ENCODE results near the gene HELQ. TPM values are rescaled to one million over a fixed set of nuclear protein-coding genes. Genes with fewer than 3 reads are reported as not detected.

The HELQ gene
- total and polyA plus RNA-seq, 2 of the 4 experiments (the other 2 are of a cell fraction) = 8.8 to 9.1 TPM

DNA sequence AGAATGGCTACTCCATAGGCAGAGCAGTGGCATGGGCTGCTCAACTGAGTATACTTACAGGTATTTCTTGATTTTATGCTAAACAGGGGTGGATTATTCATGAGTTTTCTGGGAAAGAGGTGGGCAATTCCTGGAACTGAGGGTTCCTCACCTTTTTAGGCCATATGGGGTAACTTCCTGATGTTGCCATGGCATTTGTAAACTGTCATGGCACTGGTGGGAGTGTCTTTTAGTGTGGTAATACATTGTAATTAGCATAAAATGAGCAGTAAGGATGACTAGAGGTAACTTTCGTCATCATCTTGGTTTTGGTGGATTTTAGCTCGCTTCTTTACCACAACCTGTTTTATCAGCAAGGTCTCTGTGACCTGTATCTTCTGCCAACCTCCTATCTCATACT is 72.8 kb downstream of the HELQ start:
- no CpG with 5 or more reads among the region's 2 CpGs for WGBS, 2 experiments (ENCODE audit: extremely low coverage in 2 of 2, insufficient read length in 1 of 2)
- Histone ChIP-seq H3K4me1 (ENCODE audit: control insufficient read depth, insufficient read depth, low read length) (no peaks in the 10 kb centered on the region), H3K9me3 (ENCODE audit: control insufficient read depth, insufficient read depth, low read length) (peaks cover 2% of the 10 kb centered on the region; the same call in 1 of the 2 replicates), H3K36me3 (ENCODE audit: control insufficient read depth, insufficient read depth, low read length) (no peaks in the 10 kb centered on the region), H3K27ac (ENCODE audit: insufficient read depth, low read length) (no peak overlapping the region), H2AK5ac (ENCODE audit: low read depth, low read length) (no peak overlapping the region), H2BK20ac (ENCODE audit: low read depth, low read length) (no peak overlapping the region), H3K14ac (replicated peaks; ENCODE audit: low read depth, low read length) (no peak overlapping the region), H3K9me1 (ENCODE audit: insufficient read depth, low read length) (no peaks in the 10 kb centered on the region), H4K20me1 (ENCODE audit: insufficient read depth, low read length) (no peaks in the 10 kb centered on the region), H2BK120ac (ENCODE audit: low read depth, low read length) (no peak overlapping the region), H2BK5ac (ENCODE audit: low read depth, low read length, poor library complexity, severe bottlenecking) (no peak overlapping the region), H2BK15ac (ENCODE audit: low read depth, low read length) (no peak overlapping the region), H2AK9ac (replicated peaks; ENCODE audit: low read depth, low read length, poor library complexity) (no peak overlapping the region), H3K4me2 (ENCODE audit: low read depth, low read length) (no peak overlapping the region), H3K18ac (ENCODE audit: low read depth, low read length) (no peak overlapping the region), H3K79me1 (ENCODE audit: low read depth in 1 of 2, low read length in 2 of 2) (no peaks in the 10 kb centered on the region), H2AFZ (replicated peaks; ENCODE audit: low read length, poor library complexity) (no peak overlapping the region), H3K27me3 (ENCODE audit: control insufficient read depth, insufficient read depth, low read length) (peaks cover 3% of the 10 kb centered on the region; the same call in 1 of the 2 replicates), H3K4me3 (ENCODE audit: insufficient read depth, low read depth, low read length) (no peak overlapping the region), H3K4ac (ENCODE audit: low read depth, low read length) (no peak overlapping the region), H3K56ac (ENCODE audit: extremely low read depth, insufficient read depth, low read length) (no peak overlapping the region), H4K91ac (ENCODE audit: insufficient read depth, low read depth, low read length) (no peak overlapping the region), H4K8ac (ENCODE audit: low read depth in 2 of 2, low read length in 2 of 2) (no peak overlapping the region), H3K23ac (ENCODE audit: low read depth, low read length) (no peak overlapping the region), H4K5ac (ENCODE audit: low read depth, low read length) (no peak overlapping the region), H3K9ac (ENCODE audit: low read depth, low read length) (no peak overlapping the region)
- ATAC-seq (ENCODE audit: low read depth) (no peak), DNase-seq (no peak)
- dilution Hi-C loops (cut with HindIII; ENCODE audit: low sequenced_read_pairs, unreplicated experiment) = no loop called here
- ChIA-PET POLR2A (ENCODE audit: unreplicated experiment) (no interaction called here), CTCF (interaction anchor here (1.1 kb wide), 1 partner anchor 12 kb away, joined by 3 read pairs; no protein-coding TSS in a partner anchor)
- no TSS peak for BruUV-seq (replicated peaks)
- in situ Hi-C loops (cut with MboI; ENCODE audit: low sequenced_read_pairs) = no loop called here
- TF ChIP-seq RAD21 (IDR thresholded peaks at IDR 0.05; ENCODE audit: low read length) = no peak
- TF ChIP-seq, protein P1, sequence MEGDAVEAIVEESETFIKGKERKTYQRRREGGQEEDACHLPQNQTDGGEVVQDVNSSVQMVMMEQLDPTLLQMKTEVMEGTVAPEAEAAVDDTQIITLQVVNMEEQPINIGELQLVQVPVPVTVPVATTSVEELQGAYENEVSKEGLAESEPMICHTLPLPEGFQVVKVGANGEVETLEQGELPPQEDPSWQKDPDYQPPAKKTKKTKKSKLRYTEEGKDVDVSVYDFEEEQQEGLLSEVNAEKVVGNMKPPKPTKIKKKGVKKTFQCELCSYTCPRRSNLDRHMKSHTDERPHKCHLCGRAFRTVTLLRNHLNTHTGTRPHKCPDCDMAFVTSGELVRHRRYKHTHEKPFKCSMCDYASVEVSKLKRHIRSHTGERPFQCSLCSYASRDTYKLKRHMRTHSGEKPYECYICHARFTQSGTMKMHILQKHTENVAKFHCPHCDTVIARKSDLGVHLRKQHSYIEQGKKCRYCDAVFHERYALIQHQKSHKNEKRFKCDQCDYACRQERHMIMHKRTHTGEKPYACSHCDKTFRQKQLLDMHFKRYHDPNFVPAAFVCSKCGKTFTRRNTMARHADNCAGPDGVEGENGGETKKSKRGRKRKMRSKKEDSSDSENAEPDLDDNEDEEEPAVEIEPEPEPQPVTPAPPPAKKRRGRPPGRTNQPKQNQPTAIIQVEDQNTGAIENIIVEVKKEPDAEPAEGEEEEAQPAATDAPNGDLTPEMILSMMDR (conservative IDR thresholded peaks at IDR 0.05; ENCODE audit: low read depth, low read length) = no peak
- TF ChIP-seq, protein P2, sequence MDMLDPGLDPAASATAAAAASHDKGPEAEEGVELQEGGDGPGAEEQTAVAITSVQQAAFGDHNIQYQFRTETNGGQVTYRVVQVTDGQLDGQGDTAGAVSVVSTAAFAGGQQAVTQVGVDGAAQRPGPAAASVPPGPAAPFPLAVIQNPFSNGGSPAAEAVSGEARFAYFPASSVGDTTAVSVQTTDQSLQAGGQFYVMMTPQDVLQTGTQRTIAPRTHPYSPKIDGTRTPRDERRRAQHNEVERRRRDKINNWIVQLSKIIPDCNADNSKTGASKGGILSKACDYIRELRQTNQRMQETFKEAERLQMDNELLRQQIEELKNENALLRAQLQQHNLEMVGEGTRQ (IDR thresholded peaks at IDR 0.05; ENCODE audit: low read depth, low read length) = no peak
- TF ChIP-seq MAFK (IDR thresholded peaks at IDR 0.05; ENCODE audit: low read depth, low read length) = no peak
- TF ChIP-seq RCOR1 (IDR thresholded peaks at IDR 0.05; ENCODE audit: insufficient replicate concordance, low read length) = no peak
- TF ChIP-seq, protein P3, sequence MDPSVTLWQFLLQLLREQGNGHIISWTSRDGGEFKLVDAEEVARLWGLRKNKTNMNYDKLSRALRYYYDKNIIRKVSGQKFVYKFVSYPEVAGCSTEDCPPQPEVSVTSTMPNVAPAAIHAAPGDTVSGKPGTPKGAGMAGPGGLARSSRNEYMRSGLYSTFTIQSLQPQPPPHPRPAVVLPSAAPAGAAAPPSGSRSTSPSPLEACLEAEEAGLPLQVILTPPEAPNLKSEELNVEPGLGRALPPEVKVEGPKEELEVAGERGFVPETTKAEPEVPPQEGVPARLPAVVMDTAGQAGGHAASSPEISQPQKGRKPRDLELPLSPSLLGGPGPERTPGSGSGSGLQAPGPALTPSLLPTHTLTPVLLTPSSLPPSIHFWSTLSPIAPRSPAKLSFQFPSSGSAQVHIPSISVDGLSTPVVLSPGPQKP (IDR thresholded peaks at IDR 0.05; ENCODE audit: borderline replicate concordance, low read depth, low read length) = no peak
- no peak for TF ChIP-seq BHLHE40 (IDR thresholded peaks at IDR 0.05; ENCODE audit: low read depth, low read length)
- TF ChIP-seq NFE2L2 (IDR thresholded peaks at IDR 0.05; ENCODE audit: low read depth, low read length) = no peak
- intact Hi-C loops (cut with micrococcal nuclease) = no loop called here

Measured in IMR-90 (cell line).